GM12874 (cell line): Measurements from ENCODE around the gene DMC1.

Source experiments
- CTCF ChIP-seq: IDR thresholded peaks from 2 replicates; pipeline ENCODE4 v1.5.1; 2011; ENCODE audit warnings: low read depth, mild to moderate bottlenecking, control low read depth, low read length, moderate library complexity; ENCODE audit not compliant: insufficient read depth

Gene DMC1

GRCh38 chr22:38490915-38491314 is 79.1 kb downstream of the DMC1 start:
- TF ChIP-seq CTCF, result no peak

- TF ChIP-seq CTCF, result no peak
Measured at GRCh38 chr22:38490475-38490874, 79.5 kb downstream of the DMC1 start.

- no peak for TF ChIP-seq CTCF
Measured at GRCh38 chr22:38489561-38490145, 80.3 kb downstream of the DMC1 start.

GRCh38 chr22:38489142-38489541 is 80.8 kb downstream of the DMC1 start:
- no peak for TF ChIP-seq CTCF

- no peak for TF ChIP-seq CTCF
Measured at GRCh38 chr22:38487946-38488345, 82.0 kb downstream of the DMC1 start.

- no peak for TF ChIP-seq CTCF
Measured at GRCh38 chr22:38485783-38486182, 84.2 kb downstream of the DMC1 start.

GRCh38 chr22:38484244-38484643 is 85.7 kb downstream of the DMC1 start:
- TF ChIP-seq CTCF, result no peak
